H1 (cell line): ENCODE data around the gene SPATS2L. TPM values are rescaled to one million over a fixed set of nuclear protein-coding genes. Genes with fewer than 3 reads are reported as not detected.

Source experiments
- GTF2F1 ChIP-seq: IDR thresholded peaks from 2 replicates; pipeline ENCODE4 v1.6.1; 2012; ENCODE audit warnings: low read depth, low read length, improper control_type of control experiment, borderline replicate concordance
- polyA plus RNA-seq, 7 experiments: library from polyadenylated mRNA; depleted of rRNA in 3 of 7; stranded (reverse) in 5 of 7; unstranded in 2 of 7; fragments of >200 nt in 5 of 7; fragments of 200-250 nt in 2 of 7; gene quantifications; 1 replicate in 5 of 7; 2 replicates in 1 of 7; 4 replicates in 1 of 7; pipeline versions ENCODE4 v1.2.1 to v1.2.3, GENCODE V29; 2011 to 2013; ENCODE audit warnings: missing spikeins in 2 of 7, mixed read lengths in 2 of 7
- total RNA-seq: library from RNA; stranded (reverse); fragmentation: NEBNext Ultra II Directional; extraction: Animal tissue kit (Norgen Biotek cat#: 25700); gene quantifications from 2 replicates; pipeline ENCODE4 v1.2.1, GENCODE V29; 2021

The SPATS2L gene
- total and polyA plus RNA-seq, 2 of the 8 experiments (the other 6 are each of a cell fraction or from before 2014, with no cell fraction given), result 67.3 to 189 TPM

- TF ChIP-seq GTF2F1, result no peak
Measured at GRCh38 chr2:200486529-200486928, 180.0 kb downstream of the SPATS2L start (continued).
